Kidney (tissue), 14 donors: ENCODE data around the gene IMPACT. TPM values are rescaled to one million over a fixed set of nuclear protein-coding genes. Genes with fewer than 3 reads are reported as not detected.

Source experiments
- DNase-seq, 5 donors: peaks; one replicate each; pipeline ENCODE4 v3.0.0-alpha.2; 2013 to 2020
- FAIRE-seq: peaks from 2 replicates; lab custom pipeline; 2012; peaks lifted over from hg19 to GRCh38; lab: Jason Lieb, UNC
- H3K27ac ChIP-seq, 2 donors: one replicate each; pipeline ENCODE4 v1.7.0; 2013; ENCODE audit warnings: low read depth in 2 of 2, low read length in 2 of 2, inconsistent platforms in 1 of 2
- H3K27me3 ChIP-seq: one replicate; pipeline ENCODE4 v1.7.1; 2013; ENCODE audit warnings: low read length, inconsistent platforms; ENCODE audit not compliant: control insufficient read depth, insufficient read depth
- H3K36me3 ChIP-seq, 3 donors: one replicate each; pipeline versions ENCODE4 v1.7.0 to v1.7.1; 2013; ENCODE audit warnings: low read length in 3 of 3, control low read depth in 1 of 3, inconsistent platforms in 1 of 3; ENCODE audit not compliant: insufficient read depth in 3 of 3, control insufficient read depth in 2 of 3
- H3K4me1 ChIP-seq, 3 donors: one replicate each; pipeline versions ENCODE4 v1.7.0 to v1.7.1; 2013; ENCODE audit warnings: low read length in 3 of 3, inconsistent platforms in 1 of 3, low read depth in 1 of 3; ENCODE audit not compliant: control insufficient read depth in 2 of 3, insufficient read depth in 2 of 3
- H3K4me3 ChIP-seq, 3 donors: one replicate each; pipeline versions ENCODE4 v1.7.0 to v1.8.1; 2013; ENCODE audit warnings: low read length in 3 of 3, control low read depth in 1 of 3, inconsistent platforms in 1 of 3
- H3K9ac ChIP-seq, 3 donors: one replicate each; pipeline versions ENCODE4 v1.7.0 to v1.7.1; 2013; ENCODE audit warnings: low read length in 3 of 3, control low read depth in 1 of 3, inconsistent platforms in 1 of 3
- H3K9me3 ChIP-seq, 3 donors: one replicate each; pipeline versions ENCODE4 v1.7.0 to v1.7.1; 2013; ENCODE audit warnings: low read length in 3 of 3, control low read depth in 1 of 3, inconsistent platforms in 1 of 3; ENCODE audit not compliant: control insufficient read depth in 2 of 3, insufficient read depth in 1 of 3
- CTCF ChIP-seq: IDR thresholded peaks from 3 replicates; pipeline ENCODE4 v1.5.1; 2012; ENCODE audit warnings: mild to moderate bottlenecking, moderate library complexity, borderline replicate concordance; ENCODE audit not compliant: insufficient read depth; ENCODE audit errors: extremely low read depth
- intact Hi-C: fragments of 100-400 bp; cut with DNase I; formaldehyde crosslinking; loops from one replicate; pipeline ENCODE4 v1.11.1; 2022
- polyA plus RNA-seq: library from polyadenylated mRNA; stranded (reverse); fragments of 350-450 nt; fragmentation: Illumina TruSeq; extraction: RNeasy Lipid Tissue Mini Kit (QIAGEN cat#74804); gene quantifications from one replicate; pipeline ENCODE4 v1.2.3, GENCODE V29; 2014; ENCODE audit warnings: low read depth, low replicate concordance; ENCODE audit not compliant: insufficient read depth
- total RNA-seq: library from RNA; stranded (reverse); fragmentation: NEBNext Ultra II Directional; extraction: Animal tissue kit (Norgen Biotek cat#: 25700); gene quantifications from one replicate; pipeline ENCODE4 v1.2.1, GENCODE V29; 2021
- donor health status: control.
- donor health status: control.
- donor health status: control.
- donor health status: control.
- donor health status: control.
- donor health status: DM: yes; HTN: yes; CAD: no.
- donor health status: Normal renal cell carcinoma (clear cell type).

The IMPACT gene
- total and polyA plus RNA-seq, 2 donors from 2014 or later = 21.7 to 38.0 TPM

- Histone ChIP-seq H3K4me1 (no peaks in the 10 kb centered on the region), H3K9ac (no peak overlapping the region), H3K36me3 (no peaks in the 10 kb centered on the region), H3K27me3 (no peaks in the 10 kb centered on the region), H3K4me3 (no peak overlapping the region), H3K27ac (no peak overlapping the region), H3K9me3 (no peaks in the 10 kb centered on the region)
- intact Hi-C loops = no loop called here
- no peak for TF ChIP-seq CTCF
- DNase-seq = no peak
- FAIRE-seq = no peak
Measured at GRCh38 chr18:24402209-24402785, 24.2 kb upstream of the IMPACT start.

- FAIRE-seq (no peak), DNase-seq (no peak)
Measured at GRCh38 chr18:24403076-24403475, 23.4 kb upstream of the IMPACT start.

DNA sequence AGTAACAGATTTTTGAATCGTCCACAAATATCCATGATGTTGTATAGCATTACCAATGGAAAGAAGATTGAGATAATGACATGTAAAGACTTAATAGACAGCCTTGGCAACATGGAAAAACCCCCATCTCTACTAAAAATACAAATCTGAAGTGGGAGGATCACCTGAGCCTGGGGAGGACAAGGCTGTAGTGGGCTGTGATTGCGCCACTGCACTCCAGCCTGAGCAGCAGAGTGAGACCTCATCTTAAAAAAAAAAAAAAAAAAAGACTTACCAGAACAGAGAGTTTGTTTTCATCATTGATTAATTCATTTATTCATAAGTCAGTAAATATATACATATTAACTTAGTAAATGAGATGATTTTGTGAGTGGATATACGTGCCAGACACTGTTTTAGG lies 21.9 kb upstream of the IMPACT start:
- intact Hi-C loops = no loop called here
- H3K9me3 ChIP-seq = no peaks in the 10 kb centered on the region
- no peaks in the 10 kb centered on the region for H3K36me3 ChIP-seq
- H3K27ac ChIP-seq = no peak overlapping the region
- H3K4me3 ChIP-seq = no peak overlapping the region
- H3K4me1 ChIP-seq = no peaks in the 10 kb centered on the region
- H3K9ac ChIP-seq = no peak overlapping the region
- no peak for DNase-seq
- no peak for TF ChIP-seq CTCF
- FAIRE-seq = no peak
- H3K27me3 ChIP-seq = no peaks in the 10 kb centered on the region

More at GRCh38 chr18:24403076-24403475, 23.4 kb upstream of the IMPACT start:
- Histone ChIP-seq H3K9me3 (no peaks in the 10 kb centered on the region), H3K4me3 (no peak overlapping the region), H3K4me1 (no peaks in the 10 kb centered on the region), H3K27ac (no peak overlapping the region), H3K9ac (no peak overlapping the region), H3K27me3 (no peaks in the 10 kb centered on the region), H3K36me3 (no peaks in the 10 kb centered on the region)
- TF ChIP-seq CTCF = no peak
- intact Hi-C loops = no loop called here

- FAIRE-seq = no peak
- no peaks in the 10 kb centered on the region for H3K9me3 ChIP-seq
- DNase-seq = no peak
- no peak overlapping the region for H3K27ac ChIP-seq
- no peak overlapping the region for H3K4me3 ChIP-seq
- no peaks in the 10 kb centered on the region for H3K27me3 ChIP-seq
- intact Hi-C loops = no loop called here
- no peaks in the 10 kb centered on the region for H3K36me3 ChIP-seq
- H3K9ac ChIP-seq = no peak overlapping the region
- H3K4me1 ChIP-seq = no peaks in the 10 kb centered on the region
- TF ChIP-seq CTCF = no peak
Measured at GRCh38 chr18:24408496-24408895, 18.0 kb upstream of the IMPACT start.
